OCI-LY3 (cell line): Measurements from ENCODE around the gene LRRC7.

Source experiments
- H2AFZ ChIP-seq: fragments of 200-600, 300-600 bp; shearing (Covaris generic); 2 replicates; pipeline ENCODE4 v1.6.0; 2014; ENCODE audit warnings: antibody characterized with exemption, low read depth, low read length
- H3K27ac ChIP-seq: fragments of 200-600, 300-600 bp; sonication (generic); 2 replicates; pipeline ENCODE4 v1.5.1; 2014; ENCODE audit warnings: mild to moderate bottlenecking, low read length, moderate library complexity, mixed read lengths
- H3K27me3 ChIP-seq: fragments of 200-600, 300-600 bp; sonication (generic); 2 replicates; pipeline ENCODE4 v1.6.1; 2014; ENCODE audit warnings: low read depth, low read length, mixed read lengths
- H3K36me3 ChIP-seq: fragments of 200-600, 300-600 bp; sonication (generic); replicated peaks from 2 replicates; pipeline ENCODE3; 2014; ENCODE audit warnings: low read depth, low read length, mixed read lengths
- H3K4me1 ChIP-seq: fragments of 300-600, 200-600 bp; sonication (generic); 2 replicates; pipeline ENCODE4 v1.6.1; 2014; ENCODE audit warnings: low read length, mixed read lengths
- H3K4me2 ChIP-seq: fragments of 200-600, 300-600 bp; sonication (generic); 2 replicates; pipeline ENCODE4 v1.6.1; 2014; ENCODE audit warnings: low read length, mixed read lengths
- H3K4me3 ChIP-seq: fragments of 300-600, 200-600 bp; sonication (generic); 2 replicates; pipeline ENCODE4 v1.5.1; 2014; ENCODE audit warnings: antibody characterized with exemption, mild to moderate bottlenecking, low read length, moderate library complexity
- H3K79me2 ChIP-seq: fragments of 300-600, 200-600 bp; shearing (Covaris generic); 2 replicates; pipeline ENCODE4 v1.6.1; 2014; ENCODE audit warnings: mild to moderate bottlenecking, low read length, mixed read lengths
- H3K9ac ChIP-seq: fragments of 300-600, 200-600 bp; shearing (Covaris generic); 2 replicates; pipeline ENCODE4 v1.6.0; 2014; ENCODE audit warnings: mild to moderate bottlenecking, low read length, moderate library complexity
- H3K9me3 ChIP-seq: fragments of 200-600, 300-600 bp; shearing (Covaris generic); 2 replicates; pipeline ENCODE4 v1.6.1; 2014; ENCODE audit warnings: low read length, mixed read lengths; ENCODE audit not compliant: insufficient read depth
- H4K20me1 ChIP-seq: fragments of 200-600, 300-600 bp; sonication (generic); 2 replicates; pipeline ENCODE4 v1.6.1; 2016; ENCODE audit warnings: low read length, mixed read lengths; ENCODE audit not compliant: insufficient read depth
- CTCF ChIP-seq: fragments of 200-600, 300-600 bp; sonication (generic); IDR thresholded peaks from 2 replicates; pipeline ENCODE4 v1.5.1; 2014; ENCODE audit warnings: antibody characterized with exemption, low read length, low read depth
- EZH2phosphoT487 ChIP-seq: fragments of 200-600 bp; shearing (Covaris generic); IDR thresholded peaks from 2 replicates; pipeline ENCODE4 v1.6.1; 2018; ENCODE audit warnings: antibody characterized with exemption, mixed run types, low read depth

The LRRC7 gene

GRCh38 chr1:69569576-69570328 lies 2.0 kb downstream of the LRRC7 start:
- H2AFZ ChIP-seq, result no peak overlapping the region
- H3K79me2 ChIP-seq, result no peaks in the 10 kb centered on the region
- no peak overlapping the region for H3K4me3 ChIP-seq
- H3K27me3 ChIP-seq, result no peaks in the 10 kb centered on the region
- no peak overlapping the region for H3K9ac ChIP-seq
- H4K20me1 ChIP-seq, result no peaks in the 10 kb centered on the region
- TF ChIP-seq EZH2phosphoT487 (no peak), CTCF (no peak)
- no peak overlapping the region for H3K27ac ChIP-seq
- no peaks in the 10 kb centered on the region for H3K4me1 ChIP-seq
- H3K36me3 ChIP-seq, result no peaks in the 10 kb centered on the region
- H3K9me3 ChIP-seq, result no peaks in the 10 kb centered on the region
- no peak overlapping the region for H3K4me2 ChIP-seq

GRCh38 chr1:69570356-69570755 lies 2.6 kb downstream of the LRRC7 start:
- no peaks in the 10 kb centered on the region for H3K27me3 ChIP-seq

GRCh38 chr1:69572921-69573320 lies 5.2 kb downstream of the LRRC7 start:
- Histone ChIP-seq H3K4me3 (no peak overlapping the region), H3K4me2 (no peak overlapping the region), H3K79me2 (no peaks in the 10 kb centered on the region), H3K36me3 (no peaks in the 10 kb centered on the region), H3K27me3 (no peaks in the 10 kb centered on the region), H2AFZ (no peak overlapping the region), H3K9me3 (no peaks in the 10 kb centered on the region), H4K20me1 (no peaks in the 10 kb centered on the region), H3K9ac (no peak overlapping the region), H3K4me1 (no peaks in the 10 kb centered on the region), H3K27ac (no peak overlapping the region)
- no peak for TF ChIP-seq CTCF

More at GRCh38 chr1:69570356-69570755, 2.6 kb downstream of the LRRC7 start:
- Histone ChIP-seq H3K4me1 (no peaks in the 10 kb centered on the region), H3K9ac (no peak overlapping the region), H3K4me2 (no peak overlapping the region), H3K27ac (no peak overlapping the region), H3K79me2 (no peaks in the 10 kb centered on the region), H3K4me3 (no peak overlapping the region), H3K36me3 (no peaks in the 10 kb centered on the region), H2AFZ (no peak overlapping the region), H3K9me3 (no peaks in the 10 kb centered on the region), H4K20me1 (no peaks in the 10 kb centered on the region)
- no peak for TF ChIP-seq EZH2phosphoT487
- TF ChIP-seq CTCF, result no peak

- Histone ChIP-seq H4K20me1 (no peaks in the 10 kb centered on the region), H3K9me3 (no peaks in the 10 kb centered on the region), H3K4me2 (no peak overlapping the region), H3K27me3 (no peaks in the 10 kb centered on the region), H3K9ac (no peak overlapping the region), H2AFZ (no peak overlapping the region), H3K27ac (no peak overlapping the region), H3K4me3 (no peak overlapping the region), H3K4me1 (no peaks in the 10 kb centered on the region), H3K36me3 (no peaks in the 10 kb centered on the region), H3K79me2 (no peaks in the 10 kb centered on the region)
- TF ChIP-seq CTCF (no peak), EZH2phosphoT487 (no peak)
Measured at GRCh38 chr1:69573911-69574310, 6.2 kb downstream of the LRRC7 start.
